Breast epithelium (tissue), 4 donors: ENCODE measurements around the gene NDUFB10. TPM values are rescaled to one million over a fixed set of nuclear protein-coding genes. Genes with fewer than 3 reads are reported as not detected.

Experiments
- DNase-seq, 2 donors: peaks; one replicate each; pipeline ENCODE4 v3.0.0-alpha.2; 2019; ENCODE audit warnings: low spot score in 2 of 2
- H3K27ac ChIP-seq, 2 donors: fragments of 200-600 bp; sonication (generic) in 1 of 2; one replicate each; pipeline ENCODE4 v1.5.1; 2016 to 2019; ENCODE audit warnings: mild to moderate bottlenecking in 1 of 2
- H3K27me3 ChIP-seq, 2 donors: fragments of 200-600 bp; sonication (generic) in 1 of 2; one replicate each; pipeline versions ENCODE4 v1.5.1 to v1.6.0; 2017 to 2019; ENCODE audit warnings: control low read depth in 1 of 2, mild to moderate bottlenecking in 1 of 2
- H3K36me3 ChIP-seq: fragments of 200-600 bp; one replicate; pipeline ENCODE4 v1.5.1; 2019
- H3K4me1 ChIP-seq, 2 donors: fragments of 200-600 bp; sonication (generic); one replicate each; pipeline ENCODE4 v1.5.1; 2016 to 2019; ENCODE audit warnings: control low read depth in 1 of 2
- H3K4me3 ChIP-seq, 3 donors: fragments of 200-600 bp; sonication (generic); 1 replicate in 2 of 3; 2 replicates in 1 of 3; pipeline ENCODE4 v1.5.1; 2016 to 2019; ENCODE audit warnings: mild to moderate bottlenecking in 3 of 3, moderate library complexity in 2 of 3
- H3K9me3 ChIP-seq, 2 donors: fragments of 200-600 bp; sonication (generic) in 1 of 2; one replicate each; pipeline ENCODE4 v1.5.1; 2016 to 2019; ENCODE audit warnings: control low read depth in 1 of 2
- POLR2A ChIP-seq: fragments of 450-650 bp; IDR thresholded peaks from one replicate; pipeline ENCODE4 v1.6.1; 2016; ENCODE audit warnings: antibody characterized with exemption, mild to moderate bottlenecking, moderate library complexity
- POLR2AphosphoS5 ChIP-seq, 3 donors: sonication (generic); formaldehyde crosslinking; IDR thresholded peaks; one replicate each; pipeline ENCODE4 v1.6.1; 2017; ENCODE audit warnings: antibody characterized with exemption in 3 of 3
- intact Hi-C: fragments of 100-400 bp; cut with DNase I; formaldehyde crosslinking; loops from one replicate; pipeline ENCODE4 v1.15.1; 2023; ENCODE audit warnings: low total_unique reads
- total RNA-seq, 3 donors: library from RNA; depleted of rRNA; stranded (reverse); fragments of >200 nt; gene quantifications; one replicate each; pipeline ENCODE4 v1.1.0, GENCODE V29; 2016
- TF ChIP-seq, protein P1 (sequence below), 3 donors: fragments of 450-650 bp; IDR thresholded peaks; one replicate each; pipeline ENCODE4 v1.5.1; 2016 to 2017; ENCODE audit warnings: antibody characterized with exemption in 3 of 3, mild to moderate bottlenecking in 3 of 3, moderate library complexity in 3 of 3

NDUFB10 gene
- total RNA-seq, 3 donors from 2014 or later, result 114 to 233 (median 144) TPM

DNA sequence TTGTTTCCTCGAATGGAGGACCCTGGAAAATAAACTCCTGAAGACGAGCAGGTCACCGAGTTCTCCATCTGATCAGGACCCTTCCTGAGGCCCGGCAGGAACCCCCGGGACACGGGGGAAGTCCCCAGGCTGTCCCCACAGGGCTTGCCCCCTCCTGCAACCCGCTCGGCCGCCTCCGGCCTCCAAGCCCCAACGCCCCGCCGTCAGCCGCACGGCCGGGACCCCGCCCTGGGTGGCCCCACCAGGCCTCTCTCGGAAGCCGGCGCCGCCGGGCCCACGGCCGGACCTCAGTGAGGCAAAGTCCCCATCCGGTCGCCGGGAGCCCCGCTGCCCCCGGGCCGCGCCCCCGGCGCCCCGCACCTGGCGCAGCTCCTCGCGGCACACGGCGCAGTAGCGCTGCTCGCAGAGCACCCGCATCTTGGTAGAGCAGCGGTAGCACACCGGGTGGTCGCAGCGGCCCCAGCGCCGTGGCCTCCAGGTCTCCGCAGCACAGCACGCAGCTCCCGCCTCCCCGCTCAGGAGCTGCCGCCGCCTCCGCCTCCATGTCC is 49.9 kb downstream of the NDUFB10 start:
- H3K4me3 ChIP-seq, result peak overlapping the region; percentile 87 to 96 (median 87)
- intact Hi-C loops, result loop anchor here (5.0 kb wide), 1 partner anchor 1802 kb away; no protein-coding TSS in a partner anchor
- TF ChIP-seq, protein P1, sequence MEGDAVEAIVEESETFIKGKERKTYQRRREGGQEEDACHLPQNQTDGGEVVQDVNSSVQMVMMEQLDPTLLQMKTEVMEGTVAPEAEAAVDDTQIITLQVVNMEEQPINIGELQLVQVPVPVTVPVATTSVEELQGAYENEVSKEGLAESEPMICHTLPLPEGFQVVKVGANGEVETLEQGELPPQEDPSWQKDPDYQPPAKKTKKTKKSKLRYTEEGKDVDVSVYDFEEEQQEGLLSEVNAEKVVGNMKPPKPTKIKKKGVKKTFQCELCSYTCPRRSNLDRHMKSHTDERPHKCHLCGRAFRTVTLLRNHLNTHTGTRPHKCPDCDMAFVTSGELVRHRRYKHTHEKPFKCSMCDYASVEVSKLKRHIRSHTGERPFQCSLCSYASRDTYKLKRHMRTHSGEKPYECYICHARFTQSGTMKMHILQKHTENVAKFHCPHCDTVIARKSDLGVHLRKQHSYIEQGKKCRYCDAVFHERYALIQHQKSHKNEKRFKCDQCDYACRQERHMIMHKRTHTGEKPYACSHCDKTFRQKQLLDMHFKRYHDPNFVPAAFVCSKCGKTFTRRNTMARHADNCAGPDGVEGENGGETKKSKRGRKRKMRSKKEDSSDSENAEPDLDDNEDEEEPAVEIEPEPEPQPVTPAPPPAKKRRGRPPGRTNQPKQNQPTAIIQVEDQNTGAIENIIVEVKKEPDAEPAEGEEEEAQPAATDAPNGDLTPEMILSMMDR (IDR thresholded peaks at IDR 0.05), result no peak
- peaks cover 11 to 26% of the 10 kb centered on the region in 2 donors for H3K4me1 ChIP-seq
- peak overlapping the region; percentile 92 to 97 for H3K27ac ChIP-seq
- DNase-seq, result no peak
- H3K9me3 ChIP-seq, result no peaks in the 10 kb centered on the region
- no peaks in the 10 kb centered on the region for H3K36me3 ChIP-seq
- no peaks in the 10 kb centered on the region for H3K27me3 ChIP-seq

DNA sequence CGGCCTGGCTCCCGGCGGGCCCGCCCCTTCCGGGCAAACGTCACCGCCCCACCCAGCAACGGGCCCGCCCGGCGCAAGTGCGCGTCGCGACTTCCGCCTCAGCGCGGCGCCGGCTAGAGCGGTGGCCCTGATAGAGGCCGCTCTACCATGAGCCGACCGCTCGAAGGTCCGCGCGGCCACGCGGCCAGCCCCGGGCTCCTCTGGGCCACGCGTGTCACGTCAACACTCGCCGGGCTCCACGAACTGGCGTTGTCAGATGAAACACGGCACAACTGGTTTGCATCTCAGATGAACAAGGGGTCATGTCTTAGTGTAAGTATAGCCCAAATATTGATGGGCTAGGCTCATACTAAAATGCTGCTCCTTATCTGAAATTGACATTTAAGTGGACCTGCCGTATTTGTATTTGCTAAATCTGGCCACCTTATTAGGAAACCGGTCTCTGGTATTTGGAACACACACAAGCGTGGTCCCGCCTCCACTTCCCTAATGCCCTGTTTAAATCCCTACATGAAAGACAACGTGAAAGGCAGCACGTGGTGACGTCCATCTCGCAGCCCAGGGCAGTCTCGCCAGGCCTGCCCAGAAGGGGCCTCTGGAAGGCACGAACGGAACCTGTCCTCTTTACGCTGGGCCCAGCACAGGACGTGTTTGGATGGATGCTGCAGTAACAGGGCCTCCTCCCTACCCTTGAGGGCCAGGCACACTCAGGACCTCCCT is 50.6 kb downstream of the NDUFB10 start, which contains the start of gene ZNF598:
ZNF598 (minus strand) TSS at position 31 of the 720 bp plus-strand sequence.
- Histone ChIP-seq H3K36me3 (no peaks in the 10 kb centered on the region), H3K27me3 (no peaks in the 10 kb centered on the region), H3K4me3 (peak within 1 kb of the TSS; percentile 87 to 96 (median 87)), H3K9me3 (no peaks in the 10 kb centered on the region), H3K4me1 (peaks cover 9 to 24% of the 10 kb centered on the region in 2 donors), H3K27ac (peak within 1 kb of the TSS; percentile 92 to 97)
- TF ChIP-seq POLR2A (peak; percentile 77), POLR2AphosphoS5 (IDR thresholded peaks at IDR 0.05) (peak; percentile 85 to 94 (median 89))
- TF ChIP-seq, protein P1 (IDR thresholded peaks at IDR 0.05), result peak in 1 of 3 donors; percentile 6
- intact Hi-C loops, result loop anchor here (5.0 kb wide), 1 partner anchor 1803 kb away; no protein-coding TSS in a partner anchor
- DNase-seq, result peak; percentile 56 to 74

Other genes starting within 250 kb of the NDUFB10 start
- 100 to 1,000 TPM in 2 of 3 donors, 10 to 100 TPM in 1; 86.6 to 119 (median 115) TPM for gene NME3, start 188.0 kb upstream of the NDUFB10 start, total RNA-seq
- 10 to 100 TPM in 2 of 3 donors, 1 to 10 TPM in 1; 4.6 to 17.4 (median 14.0) TPM for gene EME2, start 186.7 kb upstream of the NDUFB10 start, total RNA-seq
- gene MRPS34, start 186.4 kb upstream of the NDUFB10 start, total RNA-seq, result 10 to 100 TPM; 85.9 to 95.4 (median 87.8) TPM
- 100 to 1,000 TPM in 1 of 3 donors, 10 to 100 TPM in 2; 84.9 to 107 (median 88.5) TPM for gene SPSB3, start 177.0 kb upstream of the NDUFB10 start, total RNA-seq
- 10 to 100 TPM; 61.6 to 82.6 (median 80.3) TPM for gene NUBP2, start 176.6 kb upstream of the NDUFB10 start, total RNA-seq
- gene IGFALS, start 165.8 kb upstream of the NDUFB10 start, total RNA-seq, result under 1 TPM; 0.32 to 0.44 (median 0.33) TPM
- 100 to 1,000 TPM in 1 of 3 donors, 10 to 100 TPM in 2; 61.9 to 114 (median 74.7) TPM for gene HAGH, start 132.7 kb upstream of the NDUFB10 start, total RNA-seq
- gene FAHD1, start 132.3 kb upstream of the NDUFB10 start, total RNA-seq, result 10 to 100 TPM; 27.2 to 35.4 (median 29.7) TPM
- not detected for gene MEIOB, start 87.4 kb upstream of the NDUFB10 start, total RNA-seq
- not detected for gene HS3ST6, start 41.1 kb upstream of the NDUFB10 start, total RNA-seq
- 10 to 100 TPM; 12.1 to 17.4 (median 17.0) TPM for gene MSRB1, start 16.3 kb upstream of the NDUFB10 start, total RNA-seq
- gene RPL3L, start 4.8 kb upstream of the NDUFB10 start, total RNA-seq, result not detected
- 1,000 to 10,000 TPM; 1,340 to 2,607 (median 1,661) TPM for gene RPS2, start 5.3 kb downstream of the NDUFB10 start, total RNA-seq
- under 1 TPM in 1 of 3 donors, not detected in 2; 0.98 TPM for gene RNF151, start 7.3 kb downstream of the NDUFB10 start, total RNA-seq
- 10 to 100 TPM; 32.9 to 42.3 (median 33.1) TPM for gene TBL3, start 12.5 kb downstream of the NDUFB10 start, total RNA-seq
- under 1 TPM in 2 of 3 donors, not detected in 1; 0.88 to 0.98 TPM for gene NOXO1, start 21.9 kb downstream of the NDUFB10 start, total RNA-seq
- 10 to 100 TPM; 15.7 to 18.1 (median 17.9) TPM for gene GFER, start 24.7 kb downstream of the NDUFB10 start, total RNA-seq
- 1 to 10 TPM in 1 of 3 donors, under 1 TPM in 2; 0.44 to 2.0 (median 0.64) TPM for gene SYNGR3, start 30.4 kb downstream of the NDUFB10 start, total RNA-seq
- 10 to 100 TPM; 16.0 to 25.2 (median 22.2) TPM for gene ZNF598, start 50.3 kb downstream of the NDUFB10 start, total RNA-seq
- not detected for gene NPW, start 60.2 kb downstream of the NDUFB10 start, total RNA-seq
- gene NHERF2, start 67.4 kb downstream of the NDUFB10 start, total RNA-seq, result 10 to 100 TPM; 31.5 to 58.3 (median 38.9) TPM
- 10 to 100 TPM; 10.6 to 27.9 (median 16.1) TPM for gene NTHL1, start 88.3 kb downstream of the NDUFB10 start, total RNA-seq
- 10 to 100 TPM; 41.6 to 52.4 (median 48.9) TPM for gene TSC2, start 88.4 kb downstream of the NDUFB10 start, total RNA-seq
- 100 to 1,000 TPM in 2 of 3 donors, 10 to 100 TPM in 1; 74.2 to 110 (median 107) TPM for gene PKD1, start 176.4 kb downstream of the NDUFB10 start, total RNA-seq
- gene RAB26, start 189.1 kb downstream of the NDUFB10 start, total RNA-seq, result 1 to 10 TPM in 2 of 3 donors, not detected in 1; 3.5 to 3.9 TPM
- 10 to 100 TPM; 28.4 to 35.4 (median 32.5) TPM for gene TRAF7, start 196.2 kb downstream of the NDUFB10 start, total RNA-seq
- gene CASKIN1, start 237.1 kb downstream of the NDUFB10 start, total RNA-seq, result under 1 TPM in 2 of 3 donors, not detected in 1; 0.33 to 0.44 TPM
- gene MLST8, start 245.9 kb downstream of the NDUFB10 start, total RNA-seq, result 10 to 100 TPM; 42.7 to 48.1 (median 46.5) TPM